Measurements from ENCODE around the gene MFSD2A. TPM values are rescaled to one million over a fixed set of nuclear protein-coding genes. Genes with fewer than 3 reads are reported as not detected.
A peak's percentile ranks its signal among the peaks of the same experiment; 100 is the strongest.

The MFSD2A gene
- total RNA-seq, 1 donor from 2014 or later, result 110 TPM

GRCh38 chr1:39915499-39916129 lies 39.3 kb upstream of the MFSD2A start:
- Histone ChIP-seq H3K4me1 (no peaks in the 10 kb centered on the region), H3K36me3 (no peaks in the 10 kb centered on the region), H3K4me3 (no peak overlapping the region), H3K27me3 (ENCODE audit: low read depth) (peaks cover 7% of the 10 kb centered on the region), H3K27ac (no peak overlapping the region), H3K9me3 (no peaks in the 10 kb centered on the region)
- no peak for DNase-seq
- TF ChIP-seq CTCF (IDR thresholded peaks at IDR 0.05), result no peak
- no peak for ATAC-seq
- intact Hi-C loops (cut with DNase I), result no loop called here

- no peaks in the 10 kb centered on the region for H3K4me1 ChIP-seq
- no peak overlapping the region for H3K4me3 ChIP-seq
- H3K36me3 ChIP-seq, result no peaks in the 10 kb centered on the region
- no peak for ATAC-seq
- no peak for TF ChIP-seq CTCF (IDR thresholded peaks at IDR 0.05)
- H3K27ac ChIP-seq, result no peak overlapping the region
- intact Hi-C loops (cut with DNase I), result no loop called here
- peaks cover 4% of the 10 kb centered on the region for H3K27me3 ChIP-seq (ENCODE audit: low read depth)
- H3K9me3 ChIP-seq, result no peaks in the 10 kb centered on the region
- DNase-seq, result no peak
Observed at GRCh38 chr1:39917825-39918224, 37.1 kb upstream of the MFSD2A start.

- Histone ChIP-seq H3K4me1 (no peaks in the 10 kb centered on the region), H3K27ac (no peak overlapping the region), H3K9me3 (no peaks in the 10 kb centered on the region), H3K4me3 (no peak overlapping the region), H3K36me3 (no peaks in the 10 kb centered on the region), H3K27me3 (ENCODE audit: low read depth) (peaks cover 4% of the 10 kb centered on the region)
- intact Hi-C loops (cut with DNase I), result no loop called here
- ATAC-seq (peak; percentile 94 to 95), DNase-seq (peak; percentile 63)
- peak; percentile 59 for TF ChIP-seq CTCF (IDR thresholded peaks at IDR 0.05)
Observed at GRCh38 chr1:39919545-39919944, 35.4 kb upstream of the MFSD2A start.

- Histone ChIP-seq H3K27me3 (ENCODE audit: low read depth) (peaks cover 4% of the 10 kb centered on the region), H3K36me3 (no peaks in the 10 kb centered on the region), H3K4me3 (no peak overlapping the region), H3K27ac (no peak overlapping the region), H3K9me3 (no peaks in the 10 kb centered on the region), H3K4me1 (peaks cover 12% of the 10 kb centered on the region)
- DNase-seq (no peak), ATAC-seq (no peak)
- intact Hi-C loops (cut with DNase I), result no loop called here
- no peak for TF ChIP-seq CTCF (IDR thresholded peaks at IDR 0.05)
Observed at GRCh38 chr1:39922251-39922688, 32.7 kb upstream of the MFSD2A start.

GRCh38 chr1:39925721-39926342 lies 29.1 kb upstream of the MFSD2A start:
- H3K36me3 ChIP-seq, result no peaks in the 10 kb centered on the region
- ATAC-seq (no peak), DNase-seq (no peak)
- H3K4me3 ChIP-seq, result no peak overlapping the region
- TF ChIP-seq CTCF (IDR thresholded peaks at IDR 0.05), result no peak
- intact Hi-C loops (cut with DNase I), result no loop called here
- H3K4me1 ChIP-seq, result peaks cover 17% of the 10 kb centered on the region
- no peak overlapping the region for H3K27ac ChIP-seq
- H3K27me3 ChIP-seq (ENCODE audit: low read depth), result peaks cover 4% of the 10 kb centered on the region
- no peaks in the 10 kb centered on the region for H3K9me3 ChIP-seq

Data from lower lobe of right lung (tissue), 2 donors.